Non-pigmented ciliary epithelial cell (primary cell): ENCODE results near the gene LIPH.

Experiments
- DNase-seq: peaks from one replicate; pipeline ENCODE4 v3.0.0-alpha.2; 2010; ENCODE audit warnings: low read depth

LIPH gene

DNA sequence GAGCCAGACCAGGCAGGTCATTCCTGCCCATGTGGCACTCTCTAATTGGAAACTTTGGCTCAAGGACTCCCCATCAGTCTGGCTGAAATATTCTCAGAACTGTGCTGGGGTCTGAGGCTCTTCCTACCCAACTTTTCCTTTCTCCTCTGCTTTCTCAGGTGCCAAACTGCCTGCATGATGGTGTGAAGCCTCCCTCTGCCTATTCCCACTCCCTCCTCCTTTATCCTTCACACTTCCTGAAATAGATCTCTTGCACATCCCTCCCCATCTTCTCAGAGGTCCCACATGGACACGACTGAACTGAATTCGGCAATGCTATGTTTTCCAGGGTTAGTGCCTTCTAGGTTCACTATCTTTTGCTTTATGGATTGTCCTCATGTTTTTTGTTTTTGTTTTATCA is 12.5 kb downstream of the LIPH start:
- DNase-seq: no peak

DNA sequence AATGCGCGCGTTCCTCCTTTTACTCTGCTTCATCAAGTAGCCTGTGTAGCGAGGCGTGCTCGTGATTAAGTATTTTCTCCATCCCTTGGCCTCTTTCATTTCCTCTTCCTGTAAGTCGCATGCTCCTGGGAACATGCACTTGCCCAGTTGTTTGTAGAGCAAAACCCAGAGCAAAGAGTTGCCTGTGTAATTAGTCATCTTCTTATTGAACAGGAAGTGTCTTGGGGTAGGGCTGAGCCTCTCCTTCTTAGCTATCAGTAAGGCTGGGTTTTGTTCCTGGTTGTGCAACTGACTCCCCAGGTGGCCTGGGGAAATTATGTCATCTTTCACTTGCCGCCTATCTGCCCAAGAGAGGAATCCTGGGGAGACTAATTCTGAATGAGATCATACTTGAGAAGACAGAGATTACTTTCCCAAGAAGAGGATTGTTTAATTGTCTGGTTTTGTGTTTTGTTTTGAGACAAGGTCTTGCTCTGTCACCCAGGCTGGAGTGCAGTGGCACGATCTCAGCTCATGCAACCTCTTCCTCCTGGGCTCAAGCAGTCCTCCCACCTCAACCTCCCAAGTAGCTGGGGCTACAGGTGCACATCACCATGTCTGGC is 14.9 kb downstream of the LIPH start:
- peak; percentile 95 for DNase-seq

- DNase-seq: no peak
These were observed 17.9 kb downstream of the LIPH start for GRCh38 chr3:185534511-185534910.

DNA sequence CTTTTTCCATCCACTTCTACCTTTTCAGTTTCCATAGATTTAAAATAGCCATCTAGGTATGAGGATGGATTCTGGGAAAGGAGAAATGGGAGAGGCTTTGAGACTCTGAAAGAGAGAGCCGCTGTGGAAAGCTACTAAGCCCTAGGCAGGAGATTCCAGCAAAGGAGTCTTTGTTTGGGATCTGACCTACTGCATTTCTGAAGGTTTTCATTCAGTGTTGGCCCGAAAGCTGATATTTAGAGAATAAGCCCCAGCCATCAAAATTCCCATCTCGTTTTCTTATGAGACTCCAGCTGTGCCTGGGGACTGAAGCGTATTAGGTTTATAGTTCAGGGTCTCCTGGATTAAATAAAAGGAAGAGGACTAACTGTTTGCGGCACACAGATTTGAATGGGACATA is 19.5 kb downstream of the LIPH start:
- DNase-seq: no peak

DNA sequence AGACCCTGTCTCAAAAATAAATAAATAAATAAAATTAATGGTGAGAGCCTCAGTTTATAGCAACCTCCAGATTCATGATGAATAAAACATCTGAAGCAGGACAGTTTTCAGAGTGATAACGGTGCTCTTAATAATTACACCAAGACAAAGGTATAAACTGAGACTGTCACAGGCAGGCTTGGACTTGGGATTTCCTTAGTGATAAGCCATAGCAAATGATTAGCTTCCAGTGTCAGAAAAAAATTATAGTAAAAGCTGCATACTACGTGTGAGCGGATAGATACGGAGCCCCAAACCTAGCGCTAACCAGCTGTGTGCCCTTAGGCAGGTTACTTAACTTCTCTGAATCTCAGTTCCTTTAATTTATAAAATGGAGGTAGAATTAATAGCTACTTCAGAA is 21.5 kb downstream of the LIPH start:
- DNase-seq: no peak

DNA sequence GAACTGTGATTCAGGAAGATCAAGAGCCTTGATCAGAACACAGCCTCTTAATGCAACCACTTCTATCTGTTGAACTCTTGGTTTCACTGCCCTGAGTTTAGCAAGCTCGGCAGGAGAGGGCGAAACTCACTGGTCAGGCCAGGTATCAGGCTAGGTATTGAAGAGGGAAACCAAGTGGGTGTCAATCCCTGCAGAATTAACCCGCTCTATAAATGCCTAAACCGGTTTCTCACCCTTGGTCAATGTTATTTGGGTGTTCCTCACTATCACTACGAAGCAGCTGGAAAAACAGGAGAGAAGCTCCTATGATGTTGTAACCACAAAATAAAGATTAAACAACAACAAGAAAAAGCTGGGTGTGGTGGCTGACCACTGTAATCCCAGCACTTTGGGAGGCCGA is 23.9 kb downstream of the LIPH start:
- no peak for DNase-seq

GRCh38 chr3:185527364-185527763 is 25.0 kb downstream of the LIPH start:
- DNase-seq: no peak

DNA sequence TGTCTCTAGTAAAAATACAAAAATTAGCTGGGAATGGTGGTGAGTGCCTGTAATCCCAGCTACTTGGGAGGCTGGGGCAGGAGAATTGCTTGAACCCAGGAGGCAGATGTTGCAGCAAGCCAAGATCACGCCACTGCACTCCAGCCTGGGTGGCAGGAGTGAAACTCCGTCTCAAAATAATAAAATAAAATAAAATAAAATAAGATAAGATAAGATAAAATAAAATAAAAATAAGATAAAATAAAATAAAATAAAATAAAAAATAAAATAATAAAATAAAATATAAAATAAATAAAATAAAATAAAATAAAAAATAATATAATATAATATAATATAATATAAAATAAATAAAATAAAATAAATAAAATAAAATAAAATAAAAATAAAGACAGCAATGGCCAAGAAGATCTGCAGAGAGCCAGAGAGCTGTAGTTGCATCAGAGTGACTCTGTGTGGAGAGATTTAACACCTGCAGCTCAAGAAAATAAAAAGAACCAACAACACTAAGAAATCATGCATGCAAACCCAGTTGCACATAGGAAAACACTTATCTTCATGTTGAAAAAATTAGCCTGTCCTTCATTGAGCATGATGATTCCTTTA is 25.9 kb downstream of the LIPH start:
- DNase-seq: no peak

DNA sequence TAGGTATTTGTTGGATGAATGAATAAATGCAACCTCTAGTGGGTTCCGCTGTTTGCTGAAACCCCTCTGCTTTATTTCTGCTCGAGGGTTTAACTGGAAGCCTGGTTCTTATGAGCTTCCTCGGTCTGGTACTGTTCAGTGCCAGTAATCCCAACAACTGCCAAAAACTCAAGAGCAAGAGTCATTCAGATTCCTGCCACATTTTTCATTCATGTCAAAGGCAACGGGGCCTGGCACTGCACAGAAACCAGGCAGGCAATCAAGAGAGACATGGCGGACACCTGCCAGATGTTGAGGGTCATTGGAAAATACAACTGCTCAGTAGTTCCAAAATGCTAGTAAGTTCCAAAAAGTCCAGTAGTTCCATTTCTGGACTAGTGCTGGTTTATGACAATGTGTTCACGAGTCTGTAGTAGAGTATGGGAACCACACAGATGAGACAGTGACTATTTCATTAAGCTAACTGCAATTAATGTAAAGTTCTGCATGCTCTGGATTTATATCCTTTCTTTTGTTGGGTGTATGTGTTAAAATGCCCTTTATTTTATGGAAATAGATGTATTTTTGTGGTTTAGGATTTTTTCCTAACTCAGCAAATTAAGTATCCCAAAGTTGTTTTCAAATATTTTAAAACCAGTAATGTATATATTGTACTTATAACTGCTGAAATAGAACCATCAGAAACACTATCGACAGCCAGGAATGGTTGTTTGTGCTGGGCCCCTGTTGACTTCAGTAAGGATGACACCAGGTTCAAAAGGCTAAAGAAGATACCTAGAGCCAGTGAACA is 30.8 kb downstream of the LIPH start:
- DNase-seq: no peak

GRCh38 chr3:185519021-185519420 is 33.4 kb downstream of the LIPH start:
- DNase-seq: no peak

GRCh38 chr3:185517387-185518130 is 34.8 kb downstream of the LIPH start:
- DNase-seq: no peak

GRCh38 chr3:185511711-185512110 is 40.7 kb downstream of the LIPH start:
- DNase-seq: no peak

DNA sequence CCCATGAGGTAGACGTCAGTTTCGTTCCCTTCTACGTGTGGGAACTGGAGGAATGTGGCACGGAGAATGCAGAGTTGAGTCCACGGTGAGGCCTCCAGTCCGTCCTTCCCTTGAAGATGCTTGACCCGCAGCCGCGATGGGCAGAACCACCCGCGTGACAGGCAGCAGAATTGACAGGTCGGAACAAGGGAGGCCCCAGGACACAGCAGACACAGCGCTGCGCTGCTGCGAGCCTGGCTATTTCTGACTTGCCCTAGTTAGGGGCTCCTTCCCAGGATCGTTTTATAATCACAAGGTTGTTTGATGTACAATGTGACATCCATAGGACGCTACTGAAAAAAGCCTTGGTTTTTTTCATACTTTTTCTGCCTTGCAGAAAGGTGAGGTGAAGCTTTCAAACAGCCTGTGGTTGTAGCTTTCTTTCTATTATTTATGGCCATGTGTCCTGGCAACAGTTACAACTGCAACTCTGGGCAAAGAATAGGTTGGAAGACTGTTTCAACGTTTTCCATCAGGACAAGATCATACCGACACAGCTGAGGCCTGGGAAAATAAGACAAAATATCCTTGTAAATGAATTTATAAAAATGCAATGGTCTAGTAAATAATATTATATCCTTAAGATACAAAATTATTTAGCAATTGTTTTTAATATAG is 43.9 kb downstream of the LIPH start:
- no peak for DNase-seq

DNA sequence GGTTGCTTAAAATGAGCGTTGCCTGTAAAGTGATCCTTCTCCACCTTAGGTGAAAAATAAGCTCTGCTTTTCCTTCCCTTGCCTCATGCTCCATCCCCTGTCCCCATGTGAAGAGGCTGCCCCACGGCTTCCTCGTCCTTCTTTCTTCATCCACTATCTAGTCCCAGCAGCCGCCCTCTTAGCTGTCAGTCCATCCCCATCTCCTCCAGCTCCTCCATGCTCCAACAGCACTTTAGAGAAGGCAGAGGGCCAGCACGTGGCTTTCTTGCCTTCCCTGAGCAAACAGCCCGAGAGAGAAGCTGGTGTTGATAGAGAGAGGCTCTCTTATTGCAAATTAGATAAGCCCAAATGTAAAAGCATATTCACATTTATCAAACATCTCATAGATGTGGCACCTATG is 44.5 kb downstream of the LIPH start:
- no peak for DNase-seq

- no peak for DNase-seq
These were observed 47.8 kb downstream of the LIPH start for GRCh38 chr3:185504636-185505035.

DNA sequence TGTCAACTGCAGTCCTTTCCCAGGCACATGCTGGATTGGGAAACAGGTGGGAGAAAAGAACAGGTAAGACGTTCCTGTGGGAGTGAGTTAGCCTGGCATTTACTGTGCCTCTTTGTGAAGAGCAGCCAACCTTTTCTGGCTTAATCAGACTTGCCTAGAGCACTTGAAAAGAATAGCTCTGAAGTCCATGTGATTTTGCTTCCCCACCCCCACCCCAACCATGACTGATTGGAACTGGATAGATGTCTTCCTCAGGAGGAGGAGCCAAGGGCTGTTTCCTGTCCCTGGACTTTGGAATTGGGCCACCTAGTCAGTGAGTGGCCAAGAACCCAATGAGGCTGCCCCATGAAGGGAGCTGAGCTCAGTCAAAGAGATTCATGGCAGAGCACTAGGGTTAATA is 48.9 kb downstream of the LIPH start:
- no peak for DNase-seq

DNA sequence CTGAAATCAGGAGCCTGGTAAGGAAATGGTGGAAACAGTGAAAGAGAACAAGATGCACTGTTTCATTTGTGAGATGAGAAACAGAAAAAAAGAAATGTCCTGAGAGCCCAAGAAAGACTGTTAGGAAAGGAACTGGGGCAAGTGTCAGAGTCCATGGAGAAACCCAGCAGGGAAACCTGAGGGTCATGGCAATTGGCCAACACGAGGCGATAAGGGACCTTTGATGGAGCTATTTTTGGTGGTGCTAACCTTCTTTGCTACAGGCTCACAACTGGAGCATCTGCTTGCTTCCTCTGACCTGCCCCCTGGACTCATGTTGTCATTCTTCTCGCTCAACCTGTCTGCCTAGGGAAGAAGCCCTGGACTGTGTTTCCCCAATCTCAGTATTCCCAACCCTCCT is 49.4 kb downstream of the LIPH start:
- no peak for DNase-seq

DNA sequence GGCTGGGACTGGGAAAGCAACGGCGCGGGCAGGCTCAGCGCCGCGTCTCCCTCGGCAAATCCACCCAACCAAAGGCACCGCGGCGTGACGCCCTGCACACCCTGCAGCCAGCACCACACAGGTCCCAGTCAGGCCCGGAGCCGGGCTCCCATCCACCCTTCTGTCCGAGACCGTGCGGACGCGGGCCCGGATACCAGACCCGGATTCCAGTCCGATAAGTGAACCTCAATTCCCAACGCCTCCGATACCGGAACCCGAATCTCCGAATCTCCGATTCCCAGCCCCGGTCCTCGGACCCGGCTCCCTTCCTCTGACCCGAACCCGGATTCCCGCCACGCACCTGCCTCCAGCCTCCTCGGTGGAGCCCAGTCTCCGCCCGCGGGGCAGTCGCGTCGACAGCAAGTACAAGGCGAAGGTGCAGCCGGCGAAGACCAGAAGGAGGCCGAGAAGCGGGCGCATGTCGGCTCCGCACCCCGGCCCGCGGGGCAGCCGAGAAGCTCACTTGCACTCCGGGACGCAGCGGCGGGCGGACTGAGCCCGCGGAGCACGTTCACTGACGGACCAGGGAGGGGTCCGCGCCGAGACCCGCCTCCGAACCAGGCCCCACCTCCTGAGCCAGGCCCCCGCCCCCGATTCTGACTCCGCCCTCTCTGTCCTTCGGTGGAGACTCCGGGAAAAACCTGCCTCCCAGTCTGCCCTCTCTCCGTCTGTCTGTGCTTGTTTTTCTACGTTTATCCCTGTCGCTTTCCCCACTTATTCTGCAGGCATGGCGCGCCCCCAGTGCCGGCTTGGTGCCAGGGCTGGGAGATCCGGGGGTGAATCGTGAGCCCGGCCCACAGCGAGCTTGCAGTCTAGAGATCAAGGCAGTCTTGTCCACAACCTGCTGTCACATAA is 53.6 kb downstream of the LIPH start, which contains the start of gene TMEM41A:
TMEM41A (minus strand) TSS at position 533 of the 894 bp plus-strand sequence; CDS start at position 459, 74 bp downstream.
- DNase-seq: peak; percentile 43

GRCh38 chr3:185490241-185490640 is 62.1 kb downstream of the LIPH start:
- no peak for DNase-seq

DNA sequence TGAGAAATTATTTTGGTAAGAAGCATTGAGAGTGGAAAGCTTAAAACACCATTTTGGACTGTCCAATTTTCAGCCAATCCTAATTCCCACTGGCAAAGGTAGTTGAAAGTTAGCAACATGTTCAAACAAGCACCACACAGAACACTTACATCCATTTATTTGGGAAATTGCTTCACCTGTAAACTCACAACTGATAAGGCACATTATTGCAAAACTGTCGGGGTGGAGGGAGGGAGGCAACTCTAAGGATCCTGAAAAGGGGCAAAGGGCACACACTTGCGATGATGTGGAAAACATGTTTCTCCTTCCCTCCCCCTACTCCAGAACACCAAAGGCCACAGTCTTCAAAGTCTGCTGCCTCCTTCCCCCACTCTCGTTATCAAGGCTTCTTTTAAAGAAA is 62.9 kb downstream of the LIPH start:
- DNase-seq: no peak

DNA sequence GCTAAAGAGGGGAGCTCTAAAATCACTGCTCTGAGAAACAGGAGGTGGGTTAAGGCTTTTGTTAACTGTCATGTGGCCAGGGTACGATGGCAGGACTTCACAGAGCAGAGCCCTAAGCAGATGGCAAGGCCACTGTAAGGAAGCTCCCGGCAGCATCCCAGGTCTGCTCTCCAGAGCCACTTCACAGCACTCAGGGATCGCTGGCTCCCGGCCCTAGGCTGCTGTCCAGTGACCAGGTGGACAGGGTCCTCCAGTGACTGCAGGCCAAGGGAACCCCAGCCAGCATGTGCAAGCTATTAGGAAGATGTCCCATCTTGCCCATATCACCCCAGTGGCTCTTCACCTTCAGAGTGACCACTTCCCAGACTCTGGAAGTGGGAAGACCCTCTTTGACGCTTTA is 63.9 kb downstream of the LIPH start:
- no peak for DNase-seq
